Astrocyte (in vitro differentiated cells and primary cell): Measurements from ENCODE around the gene MPP2. TPM values are rescaled to one million over a fixed set of nuclear protein-coding genes. Genes with fewer than 3 reads are reported as not detected.

Source experiments
- DNase-seq: peaks from one replicate; pipeline ENCODE4 v3.0.0-alpha.2; 2010; ENCODE audit warnings: low read depth
- FAIRE-seq: peaks from 2 replicates; lab custom pipeline; 2011; peaks lifted over from hg19 to GRCh38; lab: Jason Lieb, UNC
- H2AFZ ChIP-seq: 2 replicates; pipeline ENCODE4 v1.6.0; 2012; ENCODE audit warnings: low read depth, low read length, inconsistent platforms
- H3K27ac ChIP-seq: 2 replicates; pipeline ENCODE4 v1.5.1; 2011; ENCODE audit warnings: low read depth, low read length, inconsistent platforms
- H3K27me3 ChIP-seq: 2 replicates; pipeline ENCODE4 v1.6.0; 2011; ENCODE audit warnings: low read length, inconsistent platforms; ENCODE audit not compliant: insufficient read depth
- H3K36me3 ChIP-seq: 2 replicates; pipeline ENCODE4 v1.5.1; 2011; ENCODE audit warnings: low read length, inconsistent platforms; ENCODE audit not compliant: insufficient read depth
- H3K4me1 ChIP-seq: 2 replicates; pipeline ENCODE4 v1.5.1; 2011; ENCODE audit warnings: low read length, inconsistent platforms; ENCODE audit not compliant: insufficient read depth
- H3K4me2 ChIP-seq: 2 replicates; pipeline ENCODE4 v1.6.0; 2012; ENCODE audit warnings: low read length, inconsistent platforms
- H3K4me3 ChIP-seq: 2 replicates; pipeline ENCODE4 v1.5.1; 2011; ENCODE audit warnings: low read depth, mild to moderate bottlenecking, low read length, inconsistent platforms; ENCODE audit not compliant: insufficient read depth
- H3K79me2 ChIP-seq: 2 replicates; pipeline ENCODE4 v1.6.0; 2012; ENCODE audit warnings: mild to moderate bottlenecking, low read length, inconsistent platforms; ENCODE audit not compliant: insufficient read depth
- H3K9ac ChIP-seq: 2 replicates; pipeline ENCODE4 v1.6.0; 2012; ENCODE audit warnings: mild to moderate bottlenecking, low read length, inconsistent platforms
- H3K9me3 ChIP-seq: 2 replicates; pipeline ENCODE4 v1.5.1; 2012; ENCODE audit warnings: low read depth, mild to moderate bottlenecking, low read length, inconsistent platforms; ENCODE audit not compliant: insufficient read depth
- H4K20me1 ChIP-seq: 2 replicates; pipeline ENCODE4 v1.6.0; 2012; ENCODE audit warnings: low read length, inconsistent platforms; ENCODE audit not compliant: insufficient read depth
- H3K27ac Mint-ChIP-seq: one replicate; pipeline ENCODE4 v1.8.0; 2021; ENCODE audit warnings: mild to moderate bottlenecking, mixed read lengths; ENCODE audit not compliant: unreplicated experiment
- H3K27me3 Mint-ChIP-seq: one replicate; pipeline ENCODE4 v1.8.0; 2021; ENCODE audit warnings: low read depth, mixed read lengths; ENCODE audit not compliant: unreplicated experiment
- H3K36me3 Mint-ChIP-seq: one replicate; pipeline ENCODE4 v1.8.0; 2021; ENCODE audit warnings: low read depth, mixed read lengths; ENCODE audit not compliant: unreplicated experiment
- H3K4me1 Mint-ChIP-seq: one replicate; pipeline ENCODE4 v1.8.0; 2021; ENCODE audit warnings: low read depth, mixed read lengths; ENCODE audit not compliant: unreplicated experiment
- H3K4me3 Mint-ChIP-seq: one replicate; pipeline ENCODE4 v1.8.0; 2021; ENCODE audit warnings: mild to moderate bottlenecking, moderate library complexity, mixed read lengths; ENCODE audit not compliant: unreplicated experiment
- H3K9me3 Mint-ChIP-seq: one replicate; pipeline ENCODE4 v1.8.0; 2021; ENCODE audit warnings: mild to moderate bottlenecking, mixed read lengths; ENCODE audit not compliant: unreplicated experiment
- CTCF ChIP-seq: IDR thresholded peaks from 2 replicates; pipeline ENCODE4 v1.5.1; 2011; ENCODE audit warnings: low read depth, mild to moderate bottlenecking, inconsistent platforms, low read length, moderate library complexity; ENCODE audit not compliant: insufficient read depth
- EZH2 ChIP-seq: IDR thresholded peaks from 2 replicates; pipeline ENCODE4 v1.6.1; 2012; ENCODE audit warnings: mild to moderate bottlenecking, low read length, inconsistent platforms; ENCODE audit not compliant: insufficient read depth
- total RNA-seq: library from RNA; stranded (reverse); gene quantifications from 2 replicates; pipeline ENCODE4 v1.2.1, GENCODE V29; 2021

Gene MPP2
- total RNA-seq, 1 donor from 2014 or later: 8.0 TPM

- Histone ChIP-seq H3K4me3 (no peak within 1 kb of the TSS), H3K9ac (no peak within 1 kb of the TSS), H3K79me2 (no peaks in the 10 kb centered on the region), H3K27ac (no peak within 1 kb of the TSS), H3K27me3 (peaks cover 12% of the 10 kb centered on the region), H4K20me1 (no peaks in the 10 kb centered on the region), H3K4me2 (no peak within 1 kb of the TSS), H3K9me3 (no peaks in the 10 kb centered on the region), H3K36me3 (no peaks in the 10 kb centered on the region), H3K4me1 (no peaks in the 10 kb centered on the region), H2AFZ (no peak within 1 kb of the TSS)
- Mint-ChIP-seq H3K36me3 (no peaks in the 10 kb centered on the region), H3K27me3 (peaks cover 23% of the 10 kb centered on the region), H3K4me1 (no peaks in the 10 kb centered on the region), H3K4me3 (no peak within 1 kb of the TSS), H3K27ac (peak within 1 kb of the TSS; percentile 26), H3K9me3 (no peaks in the 10 kb centered on the region)
- DNase-seq (no peak), FAIRE-seq (no peak)
- no peak for TF ChIP-seq CTCF
- TF ChIP-seq EZH2: no peak
Observed at GRCh38 chr17:43846963-43847371, 60.4 kb downstream of the MPP2 start, which contains the start of gene CD300LG. CD300LG (plus strand) TSS chr17:43847176; CDS start chr17:43847217, 41 bp downstream.

- Histone ChIP-seq H3K4me3 (no peak overlapping the region), H4K20me1 (no peaks in the 10 kb centered on the region), H3K9me3 (no peaks in the 10 kb centered on the region), H3K4me2 (no peak overlapping the region), H3K27ac (no peak overlapping the region), H3K79me2 (no peaks in the 10 kb centered on the region), H3K4me1 (no peaks in the 10 kb centered on the region), H2AFZ (no peak overlapping the region), H3K27me3 (peaks cover 12% of the 10 kb centered on the region), H3K36me3 (no peaks in the 10 kb centered on the region), H3K9ac (no peak overlapping the region)
- Mint-ChIP-seq H3K4me3 (no peak overlapping the region), H3K27ac (no peak overlapping the region), H3K27me3 (peaks cover 23% of the 10 kb centered on the region), H3K4me1 (no peaks in the 10 kb centered on the region), H3K9me3 (no peaks in the 10 kb centered on the region), H3K36me3 (no peaks in the 10 kb centered on the region)
- DNase-seq: peak; percentile 35
- TF ChIP-seq EZH2: no peak
- TF ChIP-seq CTCF: peak; percentile 89
- FAIRE-seq: no peak
Observed at GRCh38 chr17:43846221-43846712, 61.1 kb downstream of the MPP2 start.

- no peak overlapping the region for H3K4me3 Mint-ChIP-seq
- FAIRE-seq: peak; percentile 39
- no peak overlapping the region for H3K4me3 ChIP-seq
Observed at GRCh38 chr17:43845766-43846165, 61.6 kb downstream of the MPP2 start.

More at GRCh38 chr17:43845766-43846165, 61.6 kb downstream of the MPP2 start:
- no peak for DNase-seq
- no peaks in the 10 kb centered on the region for H3K9me3 ChIP-seq
- no peaks in the 10 kb centered on the region for H3K79me2 ChIP-seq
- no peak overlapping the region for H3K27ac Mint-ChIP-seq
- peaks cover 12% of the 10 kb centered on the region for H3K27me3 ChIP-seq
- peaks cover 22% of the 10 kb centered on the region for H3K27me3 Mint-ChIP-seq
- no peaks in the 10 kb centered on the region for H3K36me3 ChIP-seq
- no peaks in the 10 kb centered on the region for H3K36me3 Mint-ChIP-seq
- H3K4me1 Mint-ChIP-seq: no peaks in the 10 kb centered on the region
- no peaks in the 10 kb centered on the region for H3K4me1 ChIP-seq
- no peak overlapping the region for H3K27ac ChIP-seq
- no peak overlapping the region for H2AFZ ChIP-seq
- no peak overlapping the region for H3K9ac ChIP-seq
- H3K9me3 Mint-ChIP-seq: no peaks in the 10 kb centered on the region
- H4K20me1 ChIP-seq: no peaks in the 10 kb centered on the region
- TF ChIP-seq CTCF: no peak
- TF ChIP-seq EZH2: no peak
- no peak overlapping the region for H3K4me2 ChIP-seq
